NCI-H1048 (cell line): ENCODE measurements around the gene RFT1.
"Not testable (repeated sequence)": the region's sequence is repeated elsewhere in the genome, so short reads cannot be mapped to it uniquely, and the experiment has no call there.

ENCODE experiments used
- DNase-seq: peaks from one replicate; lab custom pipeline; 2025; lab: John Stamatoyannopoulos, UW

Gene RFT1

DNA sequence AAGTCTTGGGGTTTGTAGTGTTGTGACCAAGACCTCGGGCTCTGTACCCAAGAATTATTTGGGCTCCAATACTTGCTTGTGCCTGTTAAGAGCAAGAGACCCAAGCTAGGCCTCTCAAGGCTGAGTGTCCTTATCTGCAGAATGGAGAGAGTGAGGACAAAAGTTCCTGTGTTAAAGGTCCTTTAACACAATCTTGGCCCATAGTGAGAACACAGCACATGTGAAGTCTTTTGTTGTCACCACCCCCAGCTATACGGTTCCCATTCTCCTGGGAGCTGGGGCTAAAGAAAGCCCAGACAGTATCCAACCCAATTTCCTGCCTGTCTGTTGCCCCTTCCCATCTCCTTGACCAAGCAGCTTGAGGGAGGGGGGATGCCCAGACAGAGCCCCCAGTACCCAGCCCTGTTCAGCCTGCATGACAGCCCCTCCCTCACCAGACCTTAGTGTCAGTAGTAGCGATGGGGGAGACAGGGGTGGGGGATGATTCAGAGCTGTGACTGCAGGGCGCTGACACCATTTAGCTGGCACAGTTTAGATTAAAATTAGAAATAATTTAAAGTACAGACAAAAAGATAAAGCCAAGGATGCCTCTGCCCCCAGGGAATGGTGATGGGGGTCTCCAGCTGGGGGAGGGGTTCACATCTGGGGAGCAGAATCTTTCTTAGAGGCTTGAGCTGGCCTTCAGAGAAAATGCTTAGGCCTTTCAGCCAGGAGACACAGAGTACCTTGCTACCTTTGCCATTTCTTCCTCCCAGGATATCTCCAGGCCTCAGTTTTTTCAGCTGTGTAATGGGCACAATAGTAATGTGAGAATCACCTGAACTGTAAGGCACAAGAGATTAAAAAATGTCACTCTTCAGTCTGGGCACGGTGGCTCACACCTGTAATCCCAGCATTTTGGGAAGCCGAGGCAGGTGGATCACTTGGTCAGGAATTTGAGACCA is 33.5 kb upstream of the RFT1 start:
- DNase-seq, result no peak

DNA sequence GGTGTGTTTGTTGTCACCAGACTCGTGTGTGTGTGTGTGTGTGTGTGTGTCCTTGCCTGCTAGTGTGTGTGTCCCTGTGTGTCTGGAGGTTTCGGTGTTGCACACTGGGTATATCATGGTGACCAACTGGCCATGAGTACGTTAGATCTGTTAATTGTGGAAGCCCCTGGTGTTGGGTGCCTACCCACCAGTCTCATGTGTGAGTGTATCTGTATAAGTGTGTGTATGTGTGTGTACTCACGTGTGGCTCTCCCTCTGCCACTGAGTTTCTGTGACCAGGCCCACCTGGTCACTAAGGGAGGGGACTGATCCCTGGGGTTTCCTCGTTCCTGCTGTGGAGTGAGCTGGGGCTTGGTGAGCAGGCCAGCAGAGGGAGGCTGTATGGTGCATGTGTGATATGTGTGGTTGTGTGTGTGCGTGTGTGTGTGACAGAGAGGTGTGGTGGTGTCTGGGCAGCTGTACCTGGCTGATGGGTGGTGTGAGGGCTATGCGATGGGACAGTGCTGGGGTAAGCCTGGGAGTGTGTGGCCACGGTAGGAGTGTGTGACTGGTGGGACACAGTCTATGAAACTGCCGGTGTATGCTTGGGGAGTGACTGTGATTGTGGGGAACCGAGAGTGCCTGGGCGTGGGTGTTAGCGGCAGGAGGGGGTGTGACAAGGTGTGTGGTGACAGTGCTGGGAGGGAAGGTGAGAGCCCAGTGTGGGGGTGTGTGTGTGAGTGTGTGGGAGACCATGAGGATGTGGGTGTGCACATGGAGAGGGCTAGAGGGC is 32.6 kb upstream of the RFT1 start:
- no peak for DNase-seq

DNA sequence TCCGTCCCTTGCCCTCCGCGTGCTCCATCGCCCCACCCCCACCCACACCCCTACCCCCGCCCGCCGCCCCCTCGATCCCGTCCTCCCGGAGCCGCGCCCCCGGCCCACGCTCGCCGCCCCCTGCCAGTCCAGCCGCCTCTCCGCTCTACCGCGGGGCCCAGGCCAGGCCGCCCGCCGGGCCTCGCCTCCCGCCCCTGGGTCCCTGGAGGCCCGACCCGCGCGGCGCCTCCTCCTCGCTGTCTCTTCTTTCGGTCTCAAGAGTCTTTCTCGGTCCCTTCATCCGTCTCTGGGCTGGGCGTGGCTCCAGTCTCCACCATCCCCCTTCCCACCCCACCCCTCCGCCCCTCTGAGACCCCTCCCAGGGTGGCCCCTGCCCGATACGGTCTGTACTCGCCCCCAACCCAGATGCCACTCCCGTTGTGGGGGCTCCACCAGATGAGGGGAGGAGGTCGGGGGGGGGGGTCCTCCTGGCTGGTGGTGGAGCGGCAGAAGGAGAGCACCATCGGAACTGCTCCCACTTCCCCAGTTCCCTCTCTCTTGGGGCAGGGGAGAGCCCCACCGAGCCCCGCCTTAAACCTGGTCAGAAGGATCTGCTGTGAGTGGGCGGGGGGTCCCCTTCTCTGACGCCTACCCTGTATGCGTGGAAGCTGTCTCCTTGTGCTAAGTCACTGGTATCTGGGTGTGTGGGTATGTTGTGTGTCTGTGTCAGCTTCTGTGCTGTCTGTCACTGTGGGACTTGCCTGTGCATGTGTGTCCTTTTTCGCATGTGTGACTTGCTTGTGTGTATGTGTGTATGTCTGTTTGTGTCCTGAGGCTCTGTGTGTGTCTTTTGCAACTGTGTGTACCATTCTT is 31.8 kb upstream of the RFT1 start:
- no peak for DNase-seq

DNA sequence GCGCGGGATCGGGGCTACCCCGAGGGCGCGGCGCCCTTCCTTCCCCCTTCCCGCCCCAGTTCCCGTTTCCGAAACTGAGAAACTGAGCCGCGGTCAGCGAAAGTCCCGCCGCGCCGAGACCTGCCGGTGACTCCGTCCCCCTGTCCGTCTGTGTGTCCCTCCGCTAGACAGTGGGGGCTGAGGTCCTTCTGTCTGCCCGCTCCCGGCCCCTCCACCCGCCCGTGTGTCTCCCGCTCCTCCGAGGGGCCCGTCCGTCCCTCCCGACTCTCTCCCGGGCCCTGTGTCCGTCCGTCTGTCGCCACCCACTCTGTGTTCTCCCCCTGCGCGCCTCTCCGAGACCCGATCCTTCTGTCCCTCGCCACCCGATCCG is 31.2 kb upstream of the RFT1 start:
- DNase-seq, result no peak

DNA sequence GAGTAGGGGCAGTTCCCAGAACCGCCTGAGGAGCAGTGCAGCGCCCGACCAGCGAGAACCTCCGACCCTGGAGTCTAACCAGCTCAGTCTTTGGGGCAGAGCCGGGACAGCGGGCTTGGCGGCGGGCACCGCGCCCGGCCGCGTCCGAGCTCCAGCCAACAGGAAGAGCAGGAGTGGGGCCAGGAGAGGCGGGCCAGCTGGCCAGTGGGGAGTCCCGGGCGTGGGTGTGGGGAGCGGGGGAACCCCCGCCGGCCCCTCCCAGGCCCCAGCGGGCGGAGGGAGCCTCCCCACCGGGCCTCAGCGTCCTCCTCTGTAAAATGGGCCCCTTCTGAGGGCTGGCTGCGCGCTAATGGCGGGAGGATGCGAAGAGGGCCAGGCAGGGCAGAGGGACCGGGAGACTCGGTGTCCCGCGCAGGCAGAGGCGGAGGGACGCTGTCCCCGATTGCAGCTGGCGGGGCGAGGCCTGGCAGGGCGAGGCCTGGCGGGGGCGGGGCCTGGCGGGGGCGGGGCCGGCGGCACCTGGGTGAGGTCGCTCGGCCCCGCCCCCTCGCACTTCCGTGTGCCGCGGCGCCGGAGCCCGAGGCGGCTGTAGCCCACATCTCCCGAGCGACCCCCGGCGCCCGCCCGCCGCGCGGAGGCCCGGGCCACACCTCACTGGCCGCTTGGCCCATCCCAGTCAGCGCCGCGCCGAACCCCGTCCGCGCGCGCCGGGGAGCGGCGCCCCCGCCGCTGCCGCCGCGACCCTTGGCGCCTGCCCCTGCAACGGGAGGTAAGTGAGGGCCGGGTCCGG is 30.6 kb upstream of the RFT1 start, which contains the start of gene PRKCD:
TSS of gene PRKCD (plus strand) at position 550 of the 790 bp plus-strand sequence. CDS start 17,214 bp downstream, outside the sequence.
- DNase-seq, result peak; percentile 15

DNA sequence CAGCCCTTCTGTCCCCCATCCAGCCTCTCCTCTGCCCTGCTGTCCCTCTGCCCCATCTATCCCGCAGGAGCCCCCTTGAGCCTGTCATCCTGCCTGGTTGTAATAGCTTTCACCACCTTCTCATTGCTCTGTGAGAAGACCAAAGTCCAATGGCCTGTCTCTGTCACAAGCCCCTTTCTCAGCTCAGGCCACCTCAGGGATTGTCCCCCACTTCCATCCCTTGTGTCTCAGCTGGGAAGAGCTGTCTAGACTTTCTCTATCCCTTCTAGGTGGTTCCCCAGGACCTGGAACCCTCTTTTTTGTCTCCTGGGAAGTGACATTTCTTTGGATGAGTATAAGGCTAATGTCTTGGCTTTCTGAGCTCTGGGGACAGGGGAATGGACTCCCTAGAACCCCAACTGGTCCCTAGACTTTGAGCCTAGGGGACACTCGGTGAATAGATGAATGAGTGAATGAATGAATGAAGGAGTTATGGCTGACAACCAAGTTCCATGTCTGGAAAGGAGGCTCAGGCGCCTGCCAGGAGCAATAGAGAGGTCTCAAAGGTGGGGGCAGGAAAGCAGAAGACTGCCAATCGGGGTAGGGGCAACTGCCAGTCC is 29.9 kb upstream of the RFT1 start:
- DNase-seq, result no peak

DNA sequence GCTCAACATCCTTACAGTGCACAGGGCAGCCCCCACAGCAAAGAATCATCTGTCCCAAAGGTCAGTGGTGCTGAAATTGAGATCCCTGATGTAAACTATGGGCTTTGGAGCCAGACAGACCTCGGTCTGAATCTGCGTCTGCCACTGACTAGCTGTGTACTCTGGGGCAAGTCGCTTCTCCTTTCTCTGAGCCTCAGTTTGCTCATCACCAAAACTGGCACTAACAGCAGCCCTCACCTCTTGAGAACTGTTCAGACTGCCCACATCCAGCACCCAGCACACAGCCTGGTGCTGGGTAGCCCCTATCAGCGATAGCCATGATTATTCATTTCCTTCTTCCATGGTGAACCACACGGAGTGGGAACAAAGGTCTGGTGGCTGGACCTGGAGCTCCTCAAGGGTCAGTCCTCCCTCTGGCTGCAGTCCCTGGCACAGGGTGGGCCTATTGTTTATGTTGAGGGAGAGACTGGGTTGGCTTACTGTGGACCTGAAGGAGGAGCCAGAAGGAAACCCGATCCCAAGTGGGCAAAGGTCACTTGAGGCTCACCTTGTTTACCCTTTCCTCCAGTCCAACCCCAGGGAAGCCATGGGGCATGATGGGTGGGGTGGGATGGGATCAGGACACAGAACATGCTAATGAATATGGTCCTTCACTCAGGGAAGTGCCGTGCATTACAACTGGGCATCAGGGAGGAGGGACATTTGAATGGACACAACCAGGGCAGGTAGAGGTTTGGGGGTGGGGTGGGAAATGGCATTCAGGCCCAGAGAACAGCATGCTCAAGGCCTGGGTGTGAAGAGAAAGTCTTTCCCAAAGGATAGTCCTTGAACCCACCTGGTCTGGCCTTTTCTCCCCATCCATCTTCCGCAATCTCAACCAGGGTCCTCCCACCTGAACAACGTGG is 29.2 kb upstream of the RFT1 start:
- no peak for DNase-seq

DNA sequence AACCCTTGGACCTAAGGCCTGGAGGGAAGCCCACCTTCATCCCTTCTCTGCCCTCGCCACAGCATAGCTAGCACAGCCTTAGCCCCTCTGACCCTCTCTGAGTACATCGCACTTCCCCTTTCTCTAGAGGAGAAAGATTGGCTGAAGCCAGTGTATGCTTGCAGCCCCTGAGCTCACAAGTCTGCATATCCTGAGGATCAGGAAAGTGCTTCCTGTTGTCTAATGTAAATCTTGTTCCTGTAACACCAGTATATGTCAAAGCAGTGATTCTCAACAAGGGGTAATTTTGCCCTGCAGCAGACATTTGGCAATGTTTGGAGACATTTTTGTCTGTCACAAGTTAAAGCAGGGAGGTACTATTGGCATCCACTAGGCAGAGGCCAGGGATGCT is 28.5 kb upstream of the RFT1 start:
- DNase-seq, result no peak

DNA sequence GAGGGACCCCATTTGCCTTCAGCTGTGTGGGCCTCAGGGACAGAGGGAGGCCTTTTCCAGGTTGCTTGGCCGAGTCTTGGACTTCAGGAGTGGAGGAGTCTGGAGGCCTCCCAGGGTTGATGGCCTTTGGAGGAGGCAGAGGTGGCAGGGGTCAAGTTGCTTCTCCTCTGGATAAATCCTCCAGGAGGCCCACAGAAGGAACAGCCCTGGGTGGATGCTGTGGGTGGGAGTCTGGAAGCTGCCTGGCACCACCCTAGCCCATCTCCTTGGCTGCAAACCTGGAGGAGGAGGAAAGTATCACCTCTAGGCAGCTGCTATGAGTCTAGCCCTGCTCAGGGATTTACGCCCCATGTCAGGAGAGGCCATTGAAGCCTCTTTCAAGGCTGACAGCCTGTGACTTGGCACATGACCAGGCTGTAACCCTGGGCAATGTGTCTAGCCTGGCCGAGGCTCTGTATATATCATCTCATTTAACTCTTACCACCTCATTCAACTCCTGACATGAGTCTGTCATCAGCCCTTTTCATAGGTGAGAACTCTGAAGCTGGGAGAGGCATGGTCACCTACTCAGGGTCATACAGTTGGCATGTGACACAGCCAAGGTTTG is 27.8 kb upstream of the RFT1 start:
- no peak for DNase-seq

DNA sequence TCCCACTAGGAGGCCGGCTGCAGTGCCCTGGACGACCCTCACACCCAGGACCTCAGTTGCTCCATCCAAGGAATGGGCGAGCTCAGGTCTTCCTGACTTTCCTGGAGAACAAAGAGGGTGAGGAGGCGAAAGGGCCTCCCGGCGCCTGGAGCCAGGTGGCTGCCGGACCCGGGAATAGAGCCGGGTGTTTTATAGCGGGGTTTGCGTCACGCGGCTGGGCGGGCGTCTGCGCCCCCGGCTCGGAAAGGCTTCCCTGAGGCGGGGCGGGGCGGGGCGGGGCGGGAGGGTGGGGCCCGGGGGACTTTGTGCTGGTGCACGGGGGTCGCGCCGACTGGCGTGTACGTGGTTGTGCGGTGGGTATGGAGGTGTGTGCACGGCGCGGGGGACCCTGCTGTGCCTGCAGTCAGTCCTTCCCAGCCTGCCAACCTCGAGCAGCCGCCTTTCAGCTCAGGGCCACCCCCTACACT is 26.2 kb upstream of the RFT1 start:
- no peak for DNase-seq

DNA sequence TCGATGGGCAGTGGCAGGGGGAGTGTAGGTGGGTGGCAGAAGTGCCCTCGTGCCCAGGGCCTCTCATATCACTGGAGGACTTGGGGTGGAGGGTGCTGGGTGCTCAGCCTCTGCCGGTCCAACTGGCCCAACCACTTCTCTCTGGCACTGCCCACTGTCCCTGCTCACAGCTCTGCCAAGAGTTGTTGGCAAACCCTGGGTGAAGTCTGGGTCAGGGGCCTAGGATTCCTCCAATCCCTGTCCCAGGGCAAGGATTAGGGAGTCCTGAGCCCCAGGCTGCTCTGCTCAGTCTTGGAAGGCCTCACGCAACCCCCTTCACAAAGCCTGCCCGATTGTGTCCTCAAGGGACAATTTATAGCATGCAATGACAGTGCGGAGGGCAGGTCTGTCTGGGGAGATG is 25.5 kb upstream of the RFT1 start:
- DNase-seq, result no peak

DNA sequence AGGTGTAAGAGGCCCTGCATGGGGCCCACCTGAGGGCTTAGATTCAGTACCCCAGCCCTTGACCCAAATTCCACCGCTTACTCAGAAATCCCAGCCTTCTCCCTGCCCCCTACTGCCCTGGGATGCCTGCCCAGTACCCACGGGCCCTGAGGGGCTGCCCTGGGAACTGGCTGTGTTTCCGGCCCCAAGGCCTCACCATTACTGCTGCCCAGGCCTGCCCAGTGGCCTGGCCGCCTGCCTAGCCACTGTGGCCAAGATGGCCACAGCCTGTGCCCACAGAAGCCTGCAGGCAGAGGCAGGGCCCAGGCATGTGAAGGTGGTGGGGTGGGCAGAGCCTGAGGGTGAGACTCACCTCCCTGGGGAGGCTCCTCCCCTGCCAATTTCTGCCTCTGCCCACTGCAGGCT is 24.6 kb upstream of the RFT1 start:
- no peak for DNase-seq

DNA sequence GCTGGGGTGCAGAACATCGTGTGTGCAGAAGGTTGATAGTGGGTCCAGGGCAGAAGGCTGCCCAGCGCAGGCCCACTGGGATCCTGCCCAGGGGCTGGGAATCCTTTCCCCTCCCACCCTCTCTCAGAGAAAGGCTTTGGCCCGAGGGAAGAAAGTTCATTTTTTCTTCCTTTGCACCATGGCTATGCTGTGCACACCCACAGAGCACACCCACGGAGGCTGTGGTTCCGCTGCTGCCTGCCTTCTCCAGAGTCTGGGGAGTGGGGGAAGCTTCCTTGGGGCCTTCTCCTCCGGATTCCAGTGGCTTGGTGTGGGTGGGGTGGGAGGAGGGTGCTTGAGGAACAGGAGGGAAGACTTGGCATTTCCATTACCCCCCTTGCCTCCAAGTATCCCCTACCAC is 23.7 kb upstream of the RFT1 start:
- DNase-seq, result no peak

DNA sequence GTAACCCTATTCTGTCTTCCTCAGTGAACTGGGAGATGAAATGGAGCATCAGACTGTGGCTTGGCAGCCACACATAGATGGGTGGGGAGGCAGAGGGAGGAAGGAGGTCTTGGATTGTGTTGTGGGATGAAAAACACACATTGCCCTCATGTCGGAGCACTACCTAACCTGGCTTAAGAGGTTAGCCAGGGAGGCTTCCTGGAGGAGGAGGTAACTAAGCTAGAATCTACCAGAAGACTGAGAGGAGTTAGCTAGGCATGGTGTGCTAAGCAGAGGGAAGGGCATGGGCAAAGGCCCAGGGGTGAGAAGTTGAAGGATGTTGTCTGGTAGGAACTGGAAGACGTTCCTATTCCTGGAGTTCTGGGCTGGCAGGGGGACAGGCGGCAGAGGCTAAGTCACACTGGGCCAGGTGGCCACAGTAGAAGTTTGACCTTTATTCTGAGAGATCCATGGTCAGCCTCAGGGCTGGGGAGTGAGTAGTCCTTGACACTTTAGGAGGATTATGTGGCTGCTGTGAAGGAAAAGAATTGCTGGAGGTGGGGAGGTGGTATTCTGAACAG is 23.1 kb upstream of the RFT1 start:
- no peak for DNase-seq

DNA sequence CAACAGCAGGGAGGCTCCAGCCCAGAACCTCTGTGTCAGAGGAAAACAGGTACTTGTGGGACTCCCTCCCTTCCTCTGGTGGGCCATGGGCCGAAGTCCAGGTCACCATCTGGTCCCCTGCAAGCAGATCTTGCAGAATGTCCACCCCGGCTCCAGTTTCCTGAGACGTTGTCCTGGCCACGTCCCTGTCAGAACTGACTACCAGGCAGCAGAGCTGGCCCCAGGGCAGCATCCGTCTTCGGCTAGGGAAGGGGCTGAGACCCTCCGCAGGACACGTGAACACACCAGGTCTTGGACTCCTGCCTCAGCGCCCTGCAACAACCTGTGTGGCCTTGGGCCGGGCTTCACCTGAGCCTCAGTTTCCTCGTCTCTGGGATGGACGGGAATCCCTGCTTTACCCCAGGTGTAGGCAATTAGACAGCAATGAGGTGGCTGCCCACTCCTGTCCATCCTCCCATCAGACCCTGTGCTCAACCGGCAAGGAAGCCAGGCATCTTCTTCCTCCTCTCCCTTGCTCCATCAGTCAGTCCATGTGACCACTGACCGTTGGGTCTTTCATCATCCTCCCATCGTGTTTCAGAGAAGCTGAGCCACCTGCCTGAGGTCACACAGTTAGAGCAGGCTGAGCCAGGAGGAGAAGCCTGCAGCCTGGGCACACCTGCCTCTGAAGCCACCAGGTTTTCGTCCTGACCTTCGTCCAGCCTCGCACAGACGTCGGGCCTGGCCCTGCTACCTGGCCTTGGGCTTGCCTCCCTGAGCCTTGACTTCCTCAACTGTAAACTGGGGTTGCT is 21.8 kb upstream of the RFT1 start:
- no peak for DNase-seq

DNA sequence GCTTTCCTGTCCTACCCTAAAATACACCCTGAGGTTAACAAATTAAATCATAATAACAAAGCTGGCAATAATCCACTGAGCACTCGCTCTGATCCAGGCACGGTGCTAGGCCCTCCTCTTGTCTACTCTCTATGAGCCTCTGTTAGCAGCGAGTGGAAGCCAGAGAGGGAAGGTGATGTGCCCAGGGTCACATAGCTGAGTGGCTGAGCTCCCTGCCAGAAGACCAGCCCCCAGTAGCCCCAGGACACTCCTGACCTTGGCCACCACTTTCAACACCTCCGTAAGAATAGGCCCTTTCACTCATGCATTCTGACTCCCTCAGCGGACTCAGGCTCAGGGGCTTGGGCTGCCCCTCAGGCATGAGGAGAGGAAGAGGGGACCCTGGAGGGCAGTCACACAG is 21.2 kb upstream of the RFT1 start:
- no peak for DNase-seq

DNA sequence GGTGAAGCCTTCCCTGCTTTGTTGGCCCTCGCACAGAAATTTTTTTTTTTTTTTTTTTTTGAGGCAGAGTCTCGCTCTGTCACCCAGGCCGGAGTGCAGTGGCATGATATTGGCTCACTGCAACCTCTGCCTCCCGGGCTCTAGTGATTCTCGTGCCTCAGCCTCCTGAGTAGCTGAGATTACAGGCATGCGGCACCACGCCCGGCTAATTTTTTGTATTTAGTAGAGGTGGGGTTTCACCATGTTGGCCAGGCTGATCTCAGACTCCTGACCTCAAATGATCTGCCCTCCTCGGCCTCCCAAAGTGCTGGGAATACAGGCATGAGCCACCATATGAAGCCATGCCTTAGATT is 20.8 kb upstream of the RFT1 start:
- not testable (repeated sequence) for DNase-seq
